Pancreas (tissue), 10 donors: ENCODE results near the gene MRAP2. TPM values are rescaled to one million over a fixed set of nuclear protein-coding genes. Genes with fewer than 3 reads are reported as not detected.

Experiments
- ATAC-seq, 4 donors: fragments of 200-7000 bp; cut with Tn5 transposase; one replicate each; pipeline versions ENCODE4 v1.8.0 to v1.9.1; 2020; ENCODE audit warnings: mild to moderate bottlenecking in 4 of 4, moderate library complexity in 4 of 4
- DNase-seq, 6 donors: peaks; one replicate each; pipeline ENCODE4 v3.0.0-alpha.2; 2020
- FAIRE-seq: peaks from 2 replicates; lab custom pipeline; 2012; peaks lifted over from hg19 to GRCh38; lab: Jason Lieb, UNC
- H3K27ac ChIP-seq, 4 donors: fragments of 200-600 bp; sonication (generic); 1 replicate in 3 of 4; 2 replicates in 1 of 4; pipeline versions ENCODE4 v1.5.0 to v1.8.0; 2020
- H3K27me3 ChIP-seq, 4 donors: fragments of 200-600 bp; one replicate each; pipeline ENCODE4 v1.8.0; 2021
- H3K36me3 ChIP-seq, 3 donors: fragments of 200-600 bp; sonication (generic) in 1 of 3; one replicate each; pipeline versions ENCODE4 v1.5.0 to v1.8.0; 2020 to 2021
- H3K4me1 ChIP-seq, 3 donors: fragments of 200-600 bp; one replicate each; pipeline ENCODE4 v1.8.0; 2021
- H3K4me3 ChIP-seq, 4 donors: fragments of 200-600 bp; sonication (generic) in 2 of 4; one replicate each; pipeline versions ENCODE4 v1.5.0 to v1.8.0; 2020 to 2021
- H3K9me3 ChIP-seq, 4 donors: fragments of 200-600 bp; one replicate each; pipeline ENCODE4 v1.8.0; 2021
- WGBS, 2 donors: extraction: QIAGEN DNeasy Blood & Tissue Kit; methylation state at CpG; one replicate each; pipeline ENCODE4 v1.1.7; 2013; 5-methylcytosine and 5-hydroxymethylcytosine counted together
- intact Hi-C, 3 donors: fragments of 100-400 bp; cut with DNase I; formaldehyde crosslinking; loops; one replicate each; pipeline versions ENCODE4 v1.11.1 to v1.14.2; 2022
- polyA plus RNA-seq, 2 donors: library from polyadenylated mRNA; stranded (reverse); fragments of 200-250 nt; gene quantifications; one replicate each; pipeline ENCODE4 v1.2.3, GENCODE V29; 2013
- total RNA-seq, 6 donors: library from RNA; stranded (reverse); fragmentation: NEBNext Ultra II Directional in 4 of 6; extraction: Animal tissue kit (Norgen Biotek cat#: 25700) in 4 of 6; gene quantifications; one replicate each; pipeline versions ENCODE4 v1.2.1 to v1.2.4, GENCODE V29; 2021 to 2023
- TF ChIP-seq, protein P1 (sequence below), 4 donors: fragments of 200-600 bp; sonication (generic) in 3 of 4; IDR thresholded peaks; one replicate each; pipeline versions ENCODE4 v1.5.0 to v1.8.0; 2021; ENCODE audit warnings: antibody characterized with exemption in 4 of 4
- donor health status: healthy with polysubstance abuse.
- donor health status: DM: no; HTN: no; CAD: no; lungs with moderate emphysema.
- donor health status: DM: no; HTN: no; CAD: no.
- donor health status: control.
- donor health status: control.
- donor health status: Bipolar disorder and iron deficiency.
- donor health status: DM: yes; HTN: yes; CAD: no.
- donor health status: DM: no; HTN: no; CAD: no.
- donor health status: DM: no; HTN: no; CAD: no.
- donor health status: DM: yes; HTN: yes; CAD: no.

Gene MRAP2
- total and polyA plus RNA-seq, 8 donors = 0.88 to 20.2 (median 2.9) TPM

DNA sequence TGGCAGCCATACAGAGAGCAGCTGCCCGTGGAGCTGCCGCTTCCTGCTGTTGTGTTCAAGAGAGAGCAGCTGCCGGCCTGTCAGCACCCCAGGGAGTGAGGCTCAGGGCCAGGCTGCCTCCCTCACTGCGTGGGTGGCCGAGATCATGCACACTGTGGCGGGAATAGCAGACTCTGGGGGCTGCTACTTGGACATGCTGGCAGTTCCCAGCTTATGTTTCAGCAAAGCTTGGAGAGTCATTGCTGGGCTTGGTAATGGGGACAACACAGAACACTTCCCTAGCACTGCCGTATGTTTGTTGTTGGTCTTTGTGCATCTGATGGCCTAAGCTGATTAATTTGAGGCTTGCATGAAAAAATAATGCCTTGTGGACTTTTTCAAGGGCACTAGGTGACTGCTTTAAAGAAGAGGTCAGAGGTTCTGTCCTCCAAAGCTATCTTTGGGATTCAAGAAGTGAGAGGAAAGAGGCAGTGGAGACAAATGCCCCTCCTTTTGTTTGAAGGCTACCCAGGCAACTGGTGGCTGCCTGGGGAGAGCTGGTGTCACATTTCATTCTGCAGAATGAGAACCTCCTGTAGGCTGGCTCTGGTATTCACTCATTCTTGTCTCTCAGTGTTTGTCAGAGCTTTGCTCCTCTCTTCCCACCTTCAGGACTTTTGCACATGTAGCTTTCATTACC lies 18.8 kb downstream of the MRAP2 start:
- peak; percentile 40 to 90 (median 82) for ATAC-seq
- TF ChIP-seq, protein P1, sequence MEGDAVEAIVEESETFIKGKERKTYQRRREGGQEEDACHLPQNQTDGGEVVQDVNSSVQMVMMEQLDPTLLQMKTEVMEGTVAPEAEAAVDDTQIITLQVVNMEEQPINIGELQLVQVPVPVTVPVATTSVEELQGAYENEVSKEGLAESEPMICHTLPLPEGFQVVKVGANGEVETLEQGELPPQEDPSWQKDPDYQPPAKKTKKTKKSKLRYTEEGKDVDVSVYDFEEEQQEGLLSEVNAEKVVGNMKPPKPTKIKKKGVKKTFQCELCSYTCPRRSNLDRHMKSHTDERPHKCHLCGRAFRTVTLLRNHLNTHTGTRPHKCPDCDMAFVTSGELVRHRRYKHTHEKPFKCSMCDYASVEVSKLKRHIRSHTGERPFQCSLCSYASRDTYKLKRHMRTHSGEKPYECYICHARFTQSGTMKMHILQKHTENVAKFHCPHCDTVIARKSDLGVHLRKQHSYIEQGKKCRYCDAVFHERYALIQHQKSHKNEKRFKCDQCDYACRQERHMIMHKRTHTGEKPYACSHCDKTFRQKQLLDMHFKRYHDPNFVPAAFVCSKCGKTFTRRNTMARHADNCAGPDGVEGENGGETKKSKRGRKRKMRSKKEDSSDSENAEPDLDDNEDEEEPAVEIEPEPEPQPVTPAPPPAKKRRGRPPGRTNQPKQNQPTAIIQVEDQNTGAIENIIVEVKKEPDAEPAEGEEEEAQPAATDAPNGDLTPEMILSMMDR (IDR thresholded peaks at IDR 0.05) = no peak
- intact Hi-C loops = no loop called here
- peak overlapping the region in 1 of 4 donors; percentile 38 for H3K27ac ChIP-seq
- no peaks in the 10 kb centered on the region for H3K27me3 ChIP-seq
- H3K4me1 ChIP-seq = no peaks in the 10 kb centered on the region
- H3K36me3 ChIP-seq = no peaks in the 10 kb centered on the region
- 21 to 28% methylated on average over 7 of the region's 7 CpGs for WGBS, 2 donors
- FAIRE-seq = no peak
- peak in 4 of 6 donors; percentile 23 to 51 (median 31) for DNase-seq
- no peaks in the 10 kb centered on the region for H3K9me3 ChIP-seq
- H3K4me3 ChIP-seq = no peak overlapping the region

DNA sequence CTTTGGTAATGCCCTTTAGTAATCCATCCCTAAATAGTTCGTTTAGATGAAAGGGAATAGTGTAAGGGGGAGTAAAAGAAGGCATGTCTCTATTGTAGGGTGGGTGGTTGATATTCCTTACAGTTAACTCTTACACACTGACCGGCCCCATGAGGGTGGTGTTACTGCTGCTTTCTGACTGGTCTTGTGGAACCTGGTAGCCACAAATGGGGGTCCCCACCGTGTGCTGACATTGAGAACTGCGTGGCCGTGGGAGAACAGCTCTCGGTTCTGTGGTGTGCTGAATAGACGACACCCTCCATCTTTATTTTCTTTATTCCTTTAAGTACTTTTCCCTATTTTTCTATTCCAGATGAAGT lies 19.3 kb downstream of the MRAP2 start:
- TF ChIP-seq, protein P1 (IDR thresholded peaks at IDR 0.05) = no peak

DNA sequence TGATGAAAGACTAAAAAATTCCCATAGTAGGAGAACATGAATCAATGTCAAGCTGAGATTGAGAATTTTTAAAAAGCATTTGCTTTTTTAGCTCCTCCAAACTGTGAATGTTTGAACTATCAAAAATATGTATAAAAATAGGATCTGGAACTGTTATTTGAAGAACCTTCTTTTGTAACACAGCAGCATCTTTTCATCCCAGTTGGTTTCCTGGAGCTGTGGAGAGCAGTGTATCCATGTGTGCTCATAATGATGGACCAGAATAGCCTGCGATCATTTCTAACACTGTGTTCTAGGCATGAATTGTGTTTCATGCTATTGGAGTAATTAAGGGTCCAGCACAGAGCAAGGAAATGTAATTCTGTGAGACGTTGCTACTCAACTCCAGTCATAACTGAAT lies 22.1 kb downstream of the MRAP2 start:
- ATAC-seq = peak in 2 of 4 donors; percentile 24 to 45
- WGBS, 2 donors = 56 to 59% methylated on average over 2 of the region's 2 CpGs
- TF ChIP-seq, protein P1 (IDR thresholded peaks at IDR 0.05) = no peak

More for the DNA sequence above, 19.3 kb downstream of the MRAP2 start:
- ATAC-seq (no peak), FAIRE-seq (no peak), DNase-seq (no peak)
- no peaks in the 10 kb centered on the region for H3K9me3 ChIP-seq
- no peaks in the 10 kb centered on the region for H3K4me1 ChIP-seq
- no peaks in the 10 kb centered on the region for H3K36me3 ChIP-seq
- 54 to 58% methylated on average over 7 of the region's 7 CpGs for WGBS, 2 donors
- intact Hi-C loops = no loop called here
- H3K27ac ChIP-seq = no peak overlapping the region
- no peak overlapping the region for H3K4me3 ChIP-seq
- H3K27me3 ChIP-seq = no peaks in the 10 kb centered on the region

DNA sequence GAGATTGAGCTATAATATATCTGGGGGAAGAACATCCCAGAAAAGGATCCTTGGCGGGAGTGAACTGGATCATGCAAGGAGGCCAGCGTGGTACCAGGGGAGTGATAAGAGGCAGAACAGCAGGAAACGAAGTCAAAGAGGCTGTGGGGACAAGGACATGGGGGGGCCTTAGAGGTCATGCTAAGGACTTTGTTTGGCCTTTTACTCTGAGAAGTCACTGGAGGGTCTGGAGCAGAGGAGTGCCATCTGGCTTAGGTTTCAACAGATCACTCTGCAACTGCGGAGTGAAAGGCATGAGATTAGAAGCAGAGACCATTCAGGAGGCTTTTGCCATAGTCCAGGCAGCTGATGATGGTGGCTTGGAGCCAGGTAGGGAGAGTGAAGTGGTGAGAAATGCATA lies 24.3 kb downstream of the MRAP2 start:
- Histone ChIP-seq H3K36me3 (no peaks in the 10 kb centered on the region), H3K4me1 (no peaks in the 10 kb centered on the region), H3K9me3 (no peaks in the 10 kb centered on the region), H3K27me3 (no peaks in the 10 kb centered on the region), H3K27ac (no peak overlapping the region), H3K4me3 (no peak overlapping the region)
- TF ChIP-seq, protein P1 (IDR thresholded peaks at IDR 0.05) = no peak
- ATAC-seq (no peak), DNase-seq (no peak), FAIRE-seq (no peak)
- intact Hi-C loops = no loop called here
- WGBS, 2 donors = 63 to 74% methylated on average over 4 of the region's 4 CpGs

More for the DNA sequence above, 22.1 kb downstream of the MRAP2 start:
- Histone ChIP-seq H3K4me1 (no peaks in the 10 kb centered on the region), H3K36me3 (no peaks in the 10 kb centered on the region), H3K27ac (no peak overlapping the region), H3K9me3 (no peaks in the 10 kb centered on the region), H3K27me3 (no peaks in the 10 kb centered on the region), H3K4me3 (no peak overlapping the region)
- FAIRE-seq = no peak
- intact Hi-C loops = no loop called here
- DNase-seq = no peak

DNA sequence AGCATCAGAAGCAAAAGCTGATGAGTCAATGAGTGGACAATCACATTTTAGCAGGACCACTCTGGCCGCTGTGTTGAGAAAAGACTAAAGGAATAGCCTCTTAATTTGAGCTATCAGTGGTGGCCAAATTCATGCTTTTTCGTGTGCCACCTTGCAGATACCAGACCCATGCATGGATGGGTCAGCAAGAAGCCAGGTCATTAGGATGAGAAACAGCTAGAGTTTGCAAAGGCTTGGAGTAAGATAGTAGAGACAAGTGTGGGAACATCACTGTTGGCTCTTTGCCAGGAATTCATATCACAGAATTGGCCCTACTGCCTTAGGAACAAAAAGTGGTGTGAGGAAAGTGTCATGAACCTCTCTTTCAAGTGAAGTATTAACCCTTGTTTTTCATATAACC lies 25.5 kb downstream of the MRAP2 start:
- TF ChIP-seq, protein P1 (IDR thresholded peaks at IDR 0.05) = no peak
- FAIRE-seq (no peak), ATAC-seq (no peak), DNase-seq (no peak)
- WGBS, 2 donors = 76 to 77% methylated on average over 2 of the region's 2 CpGs
- Histone ChIP-seq H3K4me1 (no peaks in the 10 kb centered on the region), H3K27me3 (no peaks in the 10 kb centered on the region), H3K9me3 (no peaks in the 10 kb centered on the region), H3K36me3 (no peaks in the 10 kb centered on the region), H3K27ac (no peak overlapping the region), H3K4me3 (no peak overlapping the region)
- intact Hi-C loops = no loop called here
